Non-pigmented ciliary epithelial cell (primary cell): Measurements from ENCODE around the gene NOX1.
"Not testable (repeated sequence)": the region's sequence is repeated elsewhere in the genome, so short reads cannot be mapped to it uniquely, and the experiment has no call there.

Source experiments
- DNase-seq: peaks from one replicate; pipeline ENCODE4 v3.0.0-alpha.2; 2010; ENCODE audit warnings: low read depth

Gene NOX1

DNA sequence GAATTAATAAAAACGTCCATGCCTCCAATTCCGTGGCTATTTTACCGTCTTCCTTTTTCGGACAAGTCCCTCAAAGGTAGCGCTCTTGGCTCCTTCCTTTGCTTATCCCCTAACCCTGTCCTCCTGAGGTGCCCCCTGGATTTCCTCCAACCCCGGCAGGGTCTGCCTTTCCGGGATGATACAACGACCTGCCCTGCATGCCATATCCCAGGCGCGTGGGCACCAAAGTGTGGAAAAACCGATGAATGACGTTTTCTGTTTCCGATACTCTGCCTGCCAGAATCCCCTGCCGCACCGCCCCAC is 54.7 kb downstream of the NOX1 start:
- no peak for DNase-seq

GRCh38 chrX:100817340-100817739 is 56.8 kb downstream of the NOX1 start:
- DNase-seq = no peak

- DNase-seq = no peak
Measured at GRCh38 chrX:100812216-100813158, 61.7 kb downstream of the NOX1 start.

DNA sequence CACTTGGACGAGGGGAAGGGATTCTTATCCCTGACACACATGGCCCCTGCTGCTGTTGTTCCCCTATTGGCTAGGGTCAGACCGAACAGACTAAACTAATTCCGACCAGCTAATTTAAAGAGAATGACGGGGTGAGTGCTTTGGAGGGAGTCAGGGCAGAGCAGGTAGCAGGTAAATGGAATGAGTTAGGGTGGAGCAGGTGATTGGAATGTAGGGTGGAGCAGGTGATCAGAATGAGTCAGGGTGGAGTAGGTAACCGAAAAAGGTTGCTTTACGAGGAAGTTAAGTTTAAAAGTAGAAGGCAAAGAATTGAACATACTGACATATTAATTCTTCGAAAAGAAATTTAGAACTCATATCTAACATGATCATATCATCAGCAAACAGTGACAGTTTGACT is 65.9 kb downstream of the NOX1 start:
- DNase-seq = not testable (repeated sequence)

DNA sequence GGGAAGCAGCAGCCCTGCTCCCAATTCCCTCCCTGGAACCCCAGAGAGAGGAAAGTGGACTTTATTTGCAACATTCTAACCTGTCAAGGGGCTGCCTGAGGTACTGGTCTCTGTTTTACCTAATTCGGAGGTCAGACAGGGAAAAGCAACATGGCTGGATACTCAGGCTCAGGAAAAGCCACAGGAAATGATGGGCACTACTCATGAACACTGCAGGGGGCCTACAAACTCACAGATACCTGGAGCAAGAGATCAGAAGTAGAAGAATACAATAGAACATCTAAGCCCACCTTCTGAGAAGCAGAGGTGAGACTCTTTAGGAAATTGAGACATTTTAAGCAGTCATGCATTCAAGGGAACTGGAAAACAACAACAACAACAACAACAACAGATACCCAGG is 69.4 kb downstream of the NOX1 start:
- no peak for DNase-seq

GRCh38 chrX:100802843-100803242 is 71.3 kb downstream of the NOX1 start:
- DNase-seq = no peak

DNA sequence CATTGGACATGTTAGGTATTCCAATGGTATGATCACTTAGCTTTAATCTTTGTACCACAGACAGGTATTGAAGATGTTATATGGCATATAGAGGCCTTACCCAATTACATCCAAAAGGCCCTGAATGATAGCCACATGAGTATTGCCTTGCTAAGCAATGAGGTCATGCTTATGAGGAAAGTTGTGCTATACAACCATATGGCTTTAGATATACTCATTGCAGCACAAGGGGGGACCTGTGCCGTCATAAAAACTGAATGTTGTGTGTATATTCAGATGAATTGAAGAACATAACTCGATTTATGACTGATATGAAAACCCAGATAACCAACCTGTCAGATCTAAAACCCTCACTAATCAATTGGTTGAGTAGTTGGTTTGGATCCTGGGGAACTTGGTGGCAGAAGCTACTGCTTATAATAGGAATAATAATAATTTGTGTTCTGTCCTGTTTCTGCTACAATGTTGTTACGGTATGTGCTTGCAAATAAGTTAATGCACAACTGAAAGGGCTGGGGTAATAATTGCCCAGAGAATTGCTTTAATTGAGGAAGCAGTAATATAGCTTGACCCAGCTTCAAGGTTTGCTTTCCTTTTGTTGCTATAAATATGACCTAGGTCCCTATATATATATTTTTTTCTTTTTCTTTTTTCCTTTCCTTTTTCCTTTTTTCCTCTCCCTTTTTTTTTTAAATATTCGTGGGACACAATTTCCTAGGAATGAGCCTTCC is 75.5 kb downstream of the NOX1 start:
- no peak for DNase-seq

GRCh38 chrX:100797359-100797758 is 76.8 kb downstream of the NOX1 start:
- DNase-seq = no peak

- DNase-seq = not testable (repeated sequence)
Measured at GRCh38 chrX:100796371-100796770, 77.8 kb downstream of the NOX1 start.
